Nephron (organoid): Measurements from ENCODE around the gene GYG2.

ENCODE experiments used
- H3K27ac Mint-ChIP-seq, 3 experiments: 2 replicates each; pipeline ENCODE4 v1.8.0; 2020; ENCODE audit warnings: mixed read lengths in 3 of 3, mild to moderate bottlenecking in 2 of 3, moderate library complexity in 1 of 3
- H3K27me3 Mint-ChIP-seq: 2 replicates; pipeline ENCODE4 v1.8.0; 2021; ENCODE audit warnings: low read depth, mild to moderate bottlenecking, moderate library complexity, mixed read lengths
- H3K36me3 Mint-ChIP-seq: 2 replicates; pipeline ENCODE4 v1.8.0; 2020; ENCODE audit warnings: low read depth, mixed read lengths
- H3K4me1 Mint-ChIP-seq: 2 replicates; pipeline ENCODE4 v1.8.0; 2020; ENCODE audit warnings: mixed read lengths
- H3K4me3 Mint-ChIP-seq, 3 experiments: 2 replicates each; pipeline ENCODE4 v1.8.0; 2020; ENCODE audit warnings: mild to moderate bottlenecking in 3 of 3, mixed read lengths in 3 of 3, moderate library complexity in 2 of 3
- H3K9me3 Mint-ChIP-seq: 2 replicates; pipeline ENCODE4 v1.8.0; 2020; ENCODE audit warnings: mixed read lengths
- CTCF ChIP-seq, 3 experiments: fragments of 200-600 bp; sonication (generic); IDR thresholded peaks; one replicate each; pipeline ENCODE4 v1.5.0; 2021; ENCODE audit warnings: antibody characterized with exemption in 3 of 3; ENCODE audit not compliant: unreplicated experiment in 3 of 3

GYG2 gene

GRCh38 chrX:2784026-2784425 is 44.7 kb upstream of the GYG2 start:
- no peak for TF ChIP-seq CTCF (IDR thresholded peaks at IDR 0.05; ENCODE audit: unreplicated experiment in 3 of 3)
- H3K4me1 Mint-ChIP-seq, result peaks cover 29% of the 10 kb centered on the region
- H3K27ac Mint-ChIP-seq, result peak overlapping the region in 2 of 3 experiments; percentile 66 to 96
- H3K36me3 Mint-ChIP-seq, result no peaks in the 10 kb centered on the region
- H3K27me3 Mint-ChIP-seq, result peaks cover 10% of the 10 kb centered on the region
- H3K4me3 Mint-ChIP-seq, result no peak overlapping the region
- H3K9me3 Mint-ChIP-seq, result no peaks in the 10 kb centered on the region

- Mint-ChIP-seq H3K9me3 (no peaks in the 10 kb centered on the region), H3K36me3 (no peaks in the 10 kb centered on the region), H3K4me3 (no peak overlapping the region), H3K4me1 (peaks cover 28% of the 10 kb centered on the region), H3K27ac (no peak overlapping the region), H3K27me3 (peaks cover 10% of the 10 kb centered on the region)
- no peak for TF ChIP-seq CTCF (IDR thresholded peaks at IDR 0.05; ENCODE audit: unreplicated experiment in 3 of 3)
Observed at GRCh38 chrX:2785538-2785937, 43.2 kb upstream of the GYG2 start.

GRCh38 chrX:2788980-2789379 is 39.8 kb upstream of the GYG2 start:
- Mint-ChIP-seq H3K9me3 (no peaks in the 10 kb centered on the region), H3K27ac (no peak overlapping the region), H3K36me3 (no peaks in the 10 kb centered on the region), H3K27me3 (peaks cover 4% of the 10 kb centered on the region), H3K4me3 (no peak overlapping the region), H3K4me1 (no peaks in the 10 kb centered on the region)
- no peak for TF ChIP-seq CTCF (IDR thresholded peaks at IDR 0.05; ENCODE audit: unreplicated experiment in 3 of 3)

GRCh38 chrX:2789569-2789968 is 39.2 kb upstream of the GYG2 start:
- Mint-ChIP-seq H3K4me3 (no peak overlapping the region), H3K4me1 (no peaks in the 10 kb centered on the region), H3K9me3 (no peaks in the 10 kb centered on the region), H3K27me3 (peaks cover 4% of the 10 kb centered on the region), H3K27ac (no peak overlapping the region), H3K36me3 (no peaks in the 10 kb centered on the region)
- TF ChIP-seq CTCF (IDR thresholded peaks at IDR 0.05; ENCODE audit: unreplicated experiment in 3 of 3), result no peak

- no peaks in the 10 kb centered on the region for H3K9me3 Mint-ChIP-seq
Observed at GRCh38 chrX:2793752-2794151, 35.0 kb upstream of the GYG2 start.

More at GRCh38 chrX:2793752-2794151, 35.0 kb upstream of the GYG2 start:
- Mint-ChIP-seq H3K27me3 (peaks cover 5% of the 10 kb centered on the region), H3K36me3 (no peaks in the 10 kb centered on the region), H3K27ac (no peak overlapping the region), H3K4me1 (no peaks in the 10 kb centered on the region), H3K4me3 (no peak overlapping the region)
- TF ChIP-seq CTCF (IDR thresholded peaks at IDR 0.05; ENCODE audit: unreplicated experiment in 3 of 3), result no peak
